GM12878 (cell line): ENCODE results near the gene CWF19L2. TPM values are rescaled to one million over a fixed set of nuclear protein-coding genes. Genes with fewer than 3 reads are reported as not detected.

Source experiments
- ATAC-seq: fragments of 200-7000 bp; cut with Tn5 transposase; 3 replicates; pipeline ENCODE4 v1.9.1; 2020; ENCODE audit warnings: mild to moderate bottlenecking, moderate library complexity
- BruUV-seq: library from RNA; stranded (reverse); fragments of 400-500 nt; replicated peaks from 2 replicates; lab custom pipeline; 2021; lab: Mats Ljungman, UMichigan
- CTCF ChIA-PET: fragments of 300-600 bp; sonication (Branson Sonifier 250); formaldehyde crosslinking; extraction: SDS; loops from one replicate; lab custom pipeline; 2021; ENCODE audit warnings: inconsistent platforms; lab: Yijun Ruan, JAX
- POLR2A ChIA-PET: fragments of 350-600 bp; formaldehyde crosslinking; extraction: SDS; loops from one replicate; lab custom pipeline; 2021; ENCODE audit warnings: inconsistent platforms; lab: Charles Lee
- RAD21 ChIA-PET: fragments of 300-600 bp; sonication (Branson Sonifier 250); formaldehyde crosslinking; loops from one replicate; lab custom pipeline; 2023; ENCODE audit warnings: antibody characterized with exemption; ENCODE audit not compliant: unreplicated experiment; lab: Charles Lee
- SMC1A ChIA-PET: fragments of 300-600 bp; sonication (Branson Sonifier 250); formaldehyde crosslinking; loops from one replicate; lab custom pipeline; 2023; ENCODE audit not compliant: unreplicated experiment, uncharacterized antibody; lab: Charles Lee
- DNase-seq: peaks from one replicate; pipeline ENCODE4 v3.0.0-alpha.2; 2011; ENCODE audit warnings: low read depth, low spot score
- FAIRE-seq: peaks from 3 replicates; lab custom pipeline; 2011; peaks lifted over from hg19 to GRCh38; lab: Jason Lieb, UNC
- H2AFZ ChIP-seq: 2 replicates; pipeline ENCODE4 v1.6.0; 2011; ENCODE audit warnings: low read depth, low read length, control low read depth; ENCODE audit not compliant: control insufficient read depth
- H3K27ac ChIP-seq: 2 replicates; pipeline ENCODE4 v1.5.1; 2011; ENCODE audit warnings: control low read depth; ENCODE audit not compliant: control insufficient read depth, insufficient read depth
- H3K27me3 ChIP-seq, 2 experiments: replicated peaks in 1 of 2; 2 replicates each; pipeline versions ENCODE4 v1.6.0 to v1.6.1; 2011; ENCODE audit warnings: low read length in 1 of 2; ENCODE audit not compliant: control insufficient read depth in 2 of 2, insufficient read depth in 2 of 2
- H3K36me3 ChIP-seq, 2 experiments: 2 replicates each; pipeline ENCODE4 v1.5.1; 2011; ENCODE audit warnings: low read length in 1 of 2; ENCODE audit not compliant: control insufficient read depth in 2 of 2, insufficient read depth in 2 of 2
- H3K4me1 ChIP-seq: 2 replicates; pipeline ENCODE4 v1.6.1; 2011; ENCODE audit warnings: mild to moderate bottlenecking, low read length, moderate library complexity, mixed read lengths; ENCODE audit not compliant: control insufficient read depth, insufficient read depth
- H3K4me2 ChIP-seq: 2 replicates; pipeline ENCODE4 v1.6.0; 2011; ENCODE audit warnings: control low read depth; ENCODE audit not compliant: control insufficient read depth, insufficient read depth
- H3K4me3 ChIP-seq: fragments of 200-600 bp; sonication (generic); 2 replicates; pipeline ENCODE4 v1.5.1; 2016
- H3K79me2 ChIP-seq: 2 replicates; pipeline ENCODE4 v1.6.0; 2011; ENCODE audit warnings: low read length; ENCODE audit not compliant: control insufficient read depth, insufficient read depth
- H3K9ac ChIP-seq: 2 replicates; pipeline ENCODE4 v1.8.0; 2011; ENCODE audit warnings: low read length, control low read depth, mixed read lengths; ENCODE audit not compliant: control insufficient read depth, insufficient read depth
- H3K9me3 ChIP-seq: replicated peaks from 3 replicates; pipeline ENCODE4 v1.5.1; 2011; ENCODE audit warnings: mild to moderate bottlenecking, low read length; ENCODE audit not compliant: control insufficient read depth, insufficient read depth
- H4K20me1 ChIP-seq: 2 replicates; pipeline ENCODE4 v1.6.0; 2011; ENCODE audit not compliant: control insufficient read depth, insufficient read depth
- FOXM1 ChIP-seq: IDR thresholded peaks from 2 replicates; pipeline ENCODE4 v1.6.1; 2012; ENCODE audit warnings: low read depth, mild to moderate bottlenecking, inconsistent platforms, low read length, moderate library complexity
- HSF1 ChIP-seq: fragments of 150-350 bp; IDR thresholded peaks from 2 replicates; pipeline ENCODE4 v1.6.1; 2014; ENCODE audit warnings: mild to moderate bottlenecking, low read depth, low read length
- NFYA ChIP-seq: IDR thresholded peaks from 2 replicates; pipeline ENCODE4 v1.6.1; 2011; ENCODE audit warnings: low read depth, mild to moderate bottlenecking, low read length, improper control_type of control experiment, borderline replicate concordance
- RFX5 ChIP-seq: IDR thresholded peaks from 2 replicates; pipeline ENCODE4 v1.6.1; 2011; ENCODE audit warnings: low read depth, low read length, improper control_type of control experiment
- SMAD5 ChIP-seq: IDR thresholded peaks from 2 replicates; pipeline ENCODE4 v1.6.1; 2016; ENCODE audit warnings: antibody characterized with exemption, low read depth
- STAT3 ChIP-seq: IDR thresholded peaks from 2 replicates; pipeline ENCODE4 v1.6.1; 2011; ENCODE audit warnings: low read depth, low read length, improper control_type of control experiment
- USF2 ChIP-seq: IDR thresholded peaks from 2 replicates; pipeline ENCODE4 v1.6.1; 2011; ENCODE audit warnings: low read depth, low read length, improper control_type of control experiment, borderline replicate concordance
- in situ Hi-C: fragments of 300-500 bp; cut with MboI; formaldehyde crosslinking; loops from 9 replicates; pipeline ENCODE4 v1.14.3; 2018; ENCODE audit warnings: mixed read lengths
- intact Hi-C: fragments of 100-400 bp; cut with micrococcal nuclease; formaldehyde crosslinking; loops from one replicate; pipeline ENCODE4 v1.14.2; 2022; ENCODE audit not compliant: unreplicated experiment
- polyA plus RNA-seq, 11 experiments: library from polyadenylated mRNA; depleted of rRNA in 4 of 11; unstranded in 6 of 11; stranded (reverse) in 5 of 11; fragments of >200 nt; fragmentation: Nextera tagmentation in 4 of 11; fragmentation: Illumina TruSeq in 1 of 11; extraction: Ambion mirVana in 4 of 11; extraction: Trizol in 1 of 11; gene quantifications; 1 replicate in 1 of 11; 2 replicates in 10 of 11; pipeline versions ENCODE4 v1.2.1 to v1.2.3, GENCODE V29; 2011 to 2016; ENCODE audit warnings: inconsistent platforms in 2 of 11, missing spikeins in 2 of 11, low read depth in 1 of 11
- total RNA-seq, 4 experiments: library from RNA; depleted of rRNA in 3 of 4; stranded (reverse); fragments of >200 nt in 3 of 4; fragmentation: Illumina TruSeq in 1 of 4; extraction: Trizol in 1 of 4; gene quantifications; 2 replicates each; pipeline versions ENCODE4 v1.2.1 to v1.2.3, GENCODE V29; 2013 to 2021

The CWF19L2 gene
- total and polyA plus RNA-seq, 10 of the 15 experiments (the other 5 are each of a cell fraction or from before 2014, with no cell fraction given) = 4.5 to 18.8 (median 7.2) TPM

DNA sequence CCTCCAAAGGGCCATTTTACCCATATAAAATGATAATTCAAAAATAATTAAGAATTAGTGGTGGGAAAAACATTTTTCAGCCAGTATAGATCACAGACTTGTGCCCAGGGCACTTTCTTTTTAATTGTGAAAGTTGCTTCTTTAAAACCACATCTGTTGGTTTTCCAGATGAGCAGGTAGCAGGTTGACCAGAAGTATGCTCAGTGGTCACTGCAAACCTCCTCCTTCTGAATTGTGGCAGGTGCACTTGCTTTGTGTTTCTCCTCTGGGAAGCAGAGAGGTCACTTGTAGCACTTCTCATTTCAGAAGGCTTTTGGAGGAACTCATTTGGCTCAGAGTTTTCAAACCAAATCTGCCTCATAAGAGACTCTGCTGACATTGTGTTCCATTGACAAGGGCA, 24.6 kb upstream of the CWF19L2 start:
- no peak for TF ChIP-seq NFYA
- TF ChIP-seq RFX5 = no peak
- no peak for TF ChIP-seq USF2
- no peak for TF ChIP-seq SMAD5
- no peak for TF ChIP-seq FOXM1
- TF ChIP-seq HSF1 = no peak
- TF ChIP-seq STAT3 = no peak
- TF ChIP-seq, all 136 proteins: peak for 0
- Histone ChIP-seq H2AFZ (no peak overlapping the region), H3K4me1 (no peaks in the 10 kb centered on the region), H3K36me3 (no peaks in the 10 kb centered on the region), H4K20me1 (no peaks in the 10 kb centered on the region), H3K4me3 (no peak overlapping the region), H3K4me2 (no peak overlapping the region), H3K9me3 (no peaks in the 10 kb centered on the region), H3K79me2 (no peaks in the 10 kb centered on the region), H3K9ac (no peak overlapping the region), H3K27me3 (no peaks in the 10 kb centered on the region; a peak in 2 of 4 replicates), H3K27ac (no peak overlapping the region)
- no peak for FAIRE-seq
- in situ Hi-C loops = no loop called here
- CTCF ChIA-PET = no interaction called here
- POLR2A ChIA-PET = no interaction called here
- DNase-seq = no peak
- RAD21 ChIA-PET = no interaction called here
- intact Hi-C loops = no loop called here
- SMC1A ChIA-PET = no interaction called here
- peak; percentile 59 for ATAC-seq
- no TSS peak for BruUV-seq
